GM12801 (cell line): ENCODE data around the gene REXO1.

Experiments used
- CTCF ChIP-seq: IDR thresholded peaks from one replicate; pipeline ENCODE4 v1.5.1; 2011; ENCODE audit warnings: control low read depth; ENCODE audit not compliant: insufficient read length; ENCODE audit errors: extremely low read depth

The REXO1 gene

GRCh38 chr19:1814391-1814790 is 33.9 kb downstream of the REXO1 start:
- TF ChIP-seq CTCF = no peak

GRCh38 chr19:1813192-1814182 is 34.8 kb downstream of the REXO1 start:
- TF ChIP-seq CTCF = no peak

- no peak for TF ChIP-seq CTCF
Observed at GRCh38 chr19:1812426-1813191, 35.7 kb downstream of the REXO1 start.

- TF ChIP-seq CTCF = no peak
Observed at GRCh38 chr19:1811942-1812425, 36.3 kb downstream of the REXO1 start, which contains the start of gene ATP8B3. TSS of gene ATP8B3 (minus strand) at chr19:1812276. CDS start at chr19:1811736, 540 bp downstream.

- TF ChIP-seq CTCF = no peak
Observed at GRCh38 chr19:1811472-1811894, 36.8 kb downstream of the REXO1 start.

GRCh38 chr19:1810439-1811160 is 37.7 kb downstream of the REXO1 start:
- TF ChIP-seq CTCF = no peak

- no peak for TF ChIP-seq CTCF
Observed at GRCh38 chr19:1809678-1810077, 38.6 kb downstream of the REXO1 start.
